PFSK-1 (cell line): ENCODE measurements around the gene CA5A. TPM values are rescaled to one million over a fixed set of nuclear protein-coding genes. Genes with fewer than 3 reads are reported as not detected.

ENCODE experiments used
- FOXP2 ChIP-seq: optimal IDR thresholded peaks from 2 replicates; pipeline ENCODE3; 2011; ENCODE audit warnings: borderline replicate concordance, control low read depth, inconsistent platforms; ENCODE audit not compliant: insufficient read depth; ENCODE audit errors: extremely low read length, extremely low read depth
- POLR2AphosphoS5 ChIP-seq: IDR thresholded peaks from 2 replicates; pipeline ENCODE4 v1.6.1; 2012; ENCODE audit warnings: low read depth, mild to moderate bottlenecking, control low read depth, low read length, moderate library complexity
- SIN3A ChIP-seq: IDR thresholded peaks from 2 replicates; pipeline ENCODE4 v1.6.1; 2012; ENCODE audit warnings: mild to moderate bottlenecking, low read length, moderate library complexity, borderline replicate concordance; ENCODE audit not compliant: insufficient read depth
- TAF1 ChIP-seq: IDR thresholded peaks from 2 replicates; pipeline ENCODE4 v1.6.1; 2012; ENCODE audit warnings: low read length, control low read depth, borderline replicate concordance; ENCODE audit not compliant: insufficient read depth
- polyA plus RNA-seq: library from polyadenylated mRNA; unstranded; fragments of >200 nt; gene quantifications from one replicate; pipeline ENCODE4 v1.2.1, GENCODE V29; 2012; ENCODE audit warnings: low read depth, missing spikeins; ENCODE audit not compliant: insufficient read length
- TF ChIP-seq, protein P1 (sequence below), 2 experiments: IDR thresholded peaks; 2 replicates each; pipeline versions ENCODE4 v1.6.1 to v1.8.0; 2011 to 2012; ENCODE audit warnings: low read depth in 2 of 2, low read length in 2 of 2, control low read depth in 1 of 2, inconsistent platforms in 1 of 2, mild to moderate bottlenecking in 1 of 2, moderate library complexity in 1 of 2; ENCODE audit not compliant: insufficient read depth in 1 of 2

CA5A gene
- polyA plus RNA-seq: 0.09 TPM

DNA sequence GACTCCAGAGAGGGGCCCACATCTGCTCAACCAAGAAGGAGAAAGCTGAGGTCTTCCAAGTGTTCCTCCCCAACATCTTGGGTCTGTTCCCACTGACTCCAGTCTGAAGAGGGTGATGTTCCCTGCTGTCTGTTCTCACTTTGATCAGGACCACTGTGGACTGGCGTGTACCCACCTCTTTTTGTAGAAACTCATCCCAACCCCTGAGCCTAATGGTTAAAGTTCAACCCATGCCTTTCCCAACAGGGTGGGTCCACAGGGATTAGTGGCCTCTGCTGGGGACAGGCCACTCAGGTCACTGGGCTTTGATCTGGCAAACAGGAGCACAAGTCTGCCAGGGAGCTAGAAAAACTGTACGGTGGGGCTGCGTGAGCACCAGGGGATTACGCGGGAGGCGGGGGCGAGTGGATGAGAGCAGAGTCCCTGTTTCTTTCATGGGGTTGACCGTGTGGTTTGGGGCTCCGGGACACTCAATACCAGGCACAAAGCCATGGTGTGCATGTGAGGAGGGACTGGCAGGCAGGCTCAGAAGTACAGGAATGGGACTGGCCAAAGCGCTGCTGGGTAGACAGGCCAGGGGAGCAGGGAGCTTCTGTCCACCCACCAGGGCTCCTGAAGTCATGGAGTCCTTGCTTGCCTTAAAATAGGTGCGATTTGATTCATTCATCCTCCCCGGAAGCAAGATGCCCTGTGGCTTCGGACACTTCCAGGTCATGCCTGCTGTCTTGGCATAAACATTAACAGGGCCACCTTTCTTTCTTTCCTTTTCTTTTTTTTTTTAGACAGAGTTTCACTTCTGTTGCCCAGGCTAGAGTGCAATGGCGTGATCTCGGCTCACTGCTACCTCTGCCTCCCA lies at the start of gene CA5A:
TSS of gene CA5A (minus strand) at position 155 of the 856 bp plus-strand sequence. CDS start at position 76, 79 bp downstream.
- TF ChIP-seq FOXP2 (no peak), TAF1 (no peak), POLR2AphosphoS5 (no peak), SIN3A (no peak)
- TF ChIP-seq, protein P1, sequence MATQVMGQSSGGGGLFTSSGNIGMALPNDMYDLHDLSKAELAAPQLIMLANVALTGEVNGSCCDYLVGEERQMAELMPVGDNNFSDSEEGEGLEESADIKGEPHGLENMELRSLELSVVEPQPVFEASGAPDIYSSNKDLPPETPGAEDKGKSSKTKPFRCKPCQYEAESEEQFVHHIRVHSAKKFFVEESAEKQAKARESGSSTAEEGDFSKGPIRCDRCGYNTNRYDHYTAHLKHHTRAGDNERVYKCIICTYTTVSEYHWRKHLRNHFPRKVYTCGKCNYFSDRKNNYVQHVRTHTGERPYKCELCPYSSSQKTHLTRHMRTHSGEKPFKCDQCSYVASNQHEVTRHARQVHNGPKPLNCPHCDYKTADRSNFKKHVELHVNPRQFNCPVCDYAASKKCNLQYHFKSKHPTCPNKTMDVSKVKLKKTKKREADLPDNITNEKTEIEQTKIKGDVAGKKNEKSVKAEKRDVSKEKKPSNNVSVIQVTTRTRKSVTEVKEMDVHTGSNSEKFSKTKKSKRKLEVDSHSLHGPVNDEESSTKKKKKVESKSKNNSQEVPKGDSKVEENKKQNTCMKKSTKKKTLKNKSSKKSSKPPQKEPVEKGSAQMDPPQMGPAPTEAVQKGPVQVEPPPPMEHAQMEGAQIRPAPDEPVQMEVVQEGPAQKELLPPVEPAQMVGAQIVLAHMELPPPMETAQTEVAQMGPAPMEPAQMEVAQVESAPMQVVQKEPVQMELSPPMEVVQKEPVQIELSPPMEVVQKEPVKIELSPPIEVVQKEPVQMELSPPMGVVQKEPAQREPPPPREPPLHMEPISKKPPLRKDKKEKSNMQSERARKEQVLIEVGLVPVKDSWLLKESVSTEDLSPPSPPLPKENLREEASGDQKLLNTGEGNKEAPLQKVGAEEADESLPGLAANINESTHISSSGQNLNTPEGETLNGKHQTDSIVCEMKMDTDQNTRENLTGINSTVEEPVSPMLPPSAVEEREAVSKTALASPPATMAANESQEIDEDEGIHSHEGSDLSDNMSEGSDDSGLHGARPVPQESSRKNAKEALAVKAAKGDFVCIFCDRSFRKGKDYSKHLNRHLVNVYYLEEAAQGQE (IDR thresholded peaks at IDR 0.05; ENCODE audit: insufficient read depth in 1 of 2, low read depth in 2 of 2, low read length in 2 of 2): no peak

GRCh38 chr16:87984632-87985267 lies 48.4 kb upstream of the CA5A start:
- TF ChIP-seq POLR2AphosphoS5 (no peak), SIN3A (no peak), FOXP2 (no peak), TAF1 (no peak)
- TF ChIP-seq, protein P1 (IDR thresholded peaks at IDR 0.05; ENCODE audit: insufficient read depth in 1 of 2, low read depth in 2 of 2, low read length in 2 of 2): no peak

DNA sequence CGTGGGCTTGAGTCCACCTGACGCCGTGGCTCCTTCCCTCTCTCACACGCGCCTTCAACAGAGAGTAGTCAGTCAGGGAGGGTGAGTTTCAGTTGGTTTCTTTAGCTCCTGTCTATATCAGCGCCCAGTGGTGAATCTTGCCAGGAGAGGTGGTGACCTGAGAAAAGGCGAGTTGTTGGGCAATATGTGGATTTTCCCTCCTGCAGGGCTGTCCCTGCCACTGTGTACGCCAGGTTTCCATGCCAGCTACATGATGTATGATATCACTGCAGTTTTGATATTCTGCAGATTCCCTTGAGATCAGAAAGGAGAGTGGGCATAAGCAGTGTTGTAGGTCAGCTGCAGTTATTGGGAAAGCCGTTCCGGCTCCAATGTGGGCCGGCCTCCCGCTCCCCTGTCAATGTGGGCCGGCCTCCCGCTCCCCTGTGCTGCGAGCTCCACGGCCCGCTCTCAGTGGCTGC lies 46.3 kb upstream of the CA5A start:
- no peak for TF ChIP-seq TAF1
- no peak for TF ChIP-seq POLR2AphosphoS5
- TF ChIP-seq, protein P1 (IDR thresholded peaks at IDR 0.05; ENCODE audit: insufficient read depth in 1 of 2, low read depth in 2 of 2, low read length in 2 of 2): no peak
- TF ChIP-seq SIN3A: no peak
- no peak for TF ChIP-seq FOXP2

GRCh38 chr16:87979352-87979751 lies 43.0 kb upstream of the CA5A start:
- TF ChIP-seq POLR2AphosphoS5: no peak
- no peak for TF ChIP-seq SIN3A
- TF ChIP-seq FOXP2: no peak
- TF ChIP-seq TAF1: no peak
- TF ChIP-seq, protein P1 (IDR thresholded peaks at IDR 0.05; ENCODE audit: insufficient read depth in 1 of 2, low read depth in 2 of 2, low read length in 2 of 2): no peak
